Right atrium auricular region (tissue), 2 donors: ENCODE data around the gene CSKMT. TPM values are rescaled to one million over a fixed set of nuclear protein-coding genes. Genes with fewer than 3 reads are reported as not detected.
"Not testable (repeated sequence)": the region's sequence is repeated elsewhere in the genome, so short reads cannot be mapped to it uniquely, and the experiment has no call there.

Source experiments
- DNase-seq: peaks from one replicate; pipeline ENCODE4 v3.0.0-alpha.2; 2019; ENCODE audit warnings: low spot score
- H3K27ac ChIP-seq, 2 donors: fragments of 200-600 bp; sonication (generic); 1 replicate in 1 of 2; 2 replicates in 1 of 2; pipeline ENCODE4 v1.5.1; 2016 to 2019
- H3K27me3 ChIP-seq, 2 donors: fragments of 200-600 bp; sonication (generic); one replicate each; pipeline versions ENCODE4 v1.5.1 to v1.6.0; 2017 to 2019
- H3K36me3 ChIP-seq: fragments of 200-600 bp; sonication (generic); one replicate; pipeline ENCODE4 v1.5.1; 2016
- H3K4me1 ChIP-seq, 2 donors: fragments of 200-600 bp; sonication (generic); one replicate each; pipeline versions ENCODE4 v1.5.1 to v1.6.0; 2017 to 2019
- H3K4me3 ChIP-seq, 2 donors: fragments of 200-600 bp; sonication (generic); 1 replicate in 1 of 2; 2 replicates in 1 of 2; pipeline ENCODE4 v1.5.1; 2017 to 2019; ENCODE audit warnings: mild to moderate bottlenecking in 1 of 2, moderate library complexity in 1 of 2
- H3K9me3 ChIP-seq, 2 donors: fragments of 200-600 bp; sonication (generic); one replicate each; pipeline ENCODE4 v1.5.1; 2019
- CTCF ChIP-seq, 2 donors: fragments of 200-600 bp; sonication (generic); IDR thresholded peaks; one replicate each; pipeline ENCODE4 v1.5.1; 2019; ENCODE audit warnings: antibody characterized with exemption in 2 of 2
- total RNA-seq, 2 donors: library from RNA; depleted of rRNA; stranded (reverse); fragments of >200 nt; gene quantifications; one replicate each; pipeline ENCODE4 v1.1.0, GENCODE V29; 2016

CSKMT gene
- total RNA-seq: 1 to 10 TPM in 1 of 2 donors, under 1 TPM in 1; 0.41 to 3.7 TPM

- Histone ChIP-seq H3K4me1 (peaks cover 0 to 35% of the 10 kb centered on the region in 2 donors), H3K9me3 (no peaks in the 10 kb centered on the region), H3K27ac (peak within 1 kb of the TSS; percentile 79 to 89), H3K4me3 (peak within 1 kb of the TSS; percentile 54 to 93), H3K27me3 (no peaks in the 10 kb centered on the region), H3K36me3 (peaks cover 19% of the 10 kb centered on the region)
- peak; percentile 97 for DNase-seq
- TF ChIP-seq CTCF (IDR thresholded peaks at IDR 0.05): no peak
Observed at GRCh38 chr11:62665075-62665598, at the start of gene CSKMT, which contains the start of gene C11orf98. CSKMT (plus strand) TSS chr11:62665312; CDS start chr11:62665880, 568 bp downstream. C11orf98 (minus strand) TSS chr11:62665210; CDS start chr11:62665169, 41 bp downstream.

- Histone ChIP-seq H3K27me3 (no peaks in the 10 kb centered on the region), H3K27ac (no peak overlapping the region), H3K36me3 (peaks cover 10% of the 10 kb centered on the region), H3K4me3 (no peak overlapping the region), H3K9me3 (no peaks in the 10 kb centered on the region), H3K4me1 (peaks cover 0 to 28% of the 10 kb centered on the region in 2 donors)
- TF ChIP-seq CTCF (IDR thresholded peaks at IDR 0.05): no peak
- no peak for DNase-seq
Observed at GRCh38 chr11:62615521-62615920, 49.6 kb upstream of the CSKMT start.

- H3K4me3 ChIP-seq, H3K27me3 ChIP-seq, H3K27ac ChIP-seq, DNase-seq, H3K9me3 ChIP-seq, H3K36me3 ChIP-seq: not testable (repeated sequence)
- H3K4me1 ChIP-seq: peaks cover 0 to 23% of the 10 kb centered on the region in 2 donors
Observed at GRCh38 chr11:62616957-62617356, 48.2 kb upstream of the CSKMT start.

GRCh38 chr11:62621027-62621566 lies 44.0 kb upstream of the CSKMT start:
- H3K27ac ChIP-seq: peak overlapping the region; percentile 83 to 84
- H3K9me3 ChIP-seq: no peaks in the 10 kb centered on the region
- no peaks in the 10 kb centered on the region for H3K27me3 ChIP-seq
- H3K36me3 ChIP-seq: peaks cover 22% of the 10 kb centered on the region
- DNase-seq: no peak
- peaks cover 0 to 21% of the 10 kb centered on the region in 2 donors for H3K4me1 ChIP-seq
- peak overlapping the region; percentile 56 to 90 for H3K4me3 ChIP-seq
- TF ChIP-seq CTCF (IDR thresholded peaks at IDR 0.05): no peak

GRCh38 chr11:62621567-62622470 lies 43.3 kb upstream of the CSKMT start, which contains the start of gene B3GAT3:
B3GAT3 (minus strand) TSS chr11:62621986; CDS start chr11:62621947, 39 bp downstream.
- Histone ChIP-seq H3K9me3 (no peaks in the 10 kb centered on the region), H3K4me1 (peaks cover 0 to 21% of the 10 kb centered on the region in 2 donors), H3K36me3 (peaks cover 23% of the 10 kb centered on the region), H3K4me3 (peak within 1 kb of the TSS; percentile 56 to 90), H3K27me3 (no peaks in the 10 kb centered on the region), H3K27ac (peak within 1 kb of the TSS; percentile 83 to 84)
- TF ChIP-seq CTCF (IDR thresholded peaks at IDR 0.05): no peak
- DNase-seq: peak; percentile 98
